Head of caudate nucleus (tissue), 42 donors: ENCODE measurements around the gene CDC7.
"Not testable (repeated sequence)": the region's sequence is repeated elsewhere in the genome, so short reads cannot be mapped to it uniquely, and the experiment has no call there.

ENCODE experiments used
- DNase-seq, 42 donors: peaks; one replicate each; pipeline versions ENCODE4 v3.0.0 to v3.0.0-alpha.2; 2020 to 2021; ENCODE audit warnings: mixed read lengths in 7 of 42
- intact Hi-C: fragments of 100-400 bp; cut with DNase I; formaldehyde crosslinking; loops from one replicate; pipeline ENCODE4 v1.15.0; 2022

CDC7 gene

GRCh38 chr1:91500756-91501522, at the start of gene CDC7:
Gene CDC7 (plus strand): TSS chr1:91500851. CDS start chr1:91501717, 866 bp downstream.
- intact Hi-C loops, result loop anchor here (5.0 kb wide), 1 partner anchor 99 kb away; the partner anchor contains the start of gene HFM1
- peak; percentile 75 to 96 (median 89) for DNase-seq

DNA sequence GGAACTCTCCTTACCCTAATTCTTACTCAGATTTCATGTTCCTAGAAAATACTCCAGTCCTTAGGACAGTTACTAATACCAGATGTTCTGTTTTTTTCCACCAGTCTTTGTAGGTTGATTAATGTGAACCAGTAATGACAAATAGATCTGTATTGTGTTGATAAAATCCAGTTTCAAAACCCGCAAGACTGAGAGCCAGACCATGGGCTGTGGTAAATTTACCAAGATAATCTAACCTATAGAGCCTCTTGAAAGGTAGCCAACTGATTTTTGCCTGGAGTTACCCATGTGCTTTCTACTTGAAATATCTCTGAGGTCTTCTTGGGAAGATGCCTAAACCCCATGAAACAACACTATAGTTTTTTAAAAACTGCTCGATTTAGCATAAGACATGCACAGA, 46.5 kb upstream of the CDC7 start:
- DNase-seq, result no peak
- intact Hi-C loops, result no loop called here

DNA sequence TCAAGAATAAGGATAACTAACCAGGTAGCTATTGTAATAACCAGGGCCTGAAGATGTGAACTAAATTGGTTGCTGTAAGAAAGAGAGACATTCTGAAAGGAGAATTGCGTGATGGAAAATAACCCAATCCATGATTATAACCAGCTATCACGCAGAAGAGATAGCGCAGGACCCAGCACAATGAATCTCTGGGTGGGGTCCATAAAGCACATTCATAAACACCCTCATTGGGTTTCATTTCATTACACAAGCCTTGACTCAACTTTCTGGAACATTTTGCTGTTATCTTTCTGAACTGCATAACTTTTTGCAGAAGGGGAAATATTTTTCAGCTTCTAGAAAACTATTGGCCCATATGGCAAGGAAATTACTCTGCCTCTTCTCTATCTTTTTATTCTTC, 45.3 kb upstream of the CDC7 start:
- intact Hi-C loops, result no loop called here
- DNase-seq, result no peak

- DNase-seq, result no peak
- intact Hi-C loops, result no loop called here
Measured at GRCh38 chr1:91455896-91456295, 44.8 kb upstream of the CDC7 start.

GRCh38 chr1:91465350-91465749, 35.3 kb upstream of the CDC7 start:
- intact Hi-C loops, DNase-seq: not testable (repeated sequence)

DNA sequence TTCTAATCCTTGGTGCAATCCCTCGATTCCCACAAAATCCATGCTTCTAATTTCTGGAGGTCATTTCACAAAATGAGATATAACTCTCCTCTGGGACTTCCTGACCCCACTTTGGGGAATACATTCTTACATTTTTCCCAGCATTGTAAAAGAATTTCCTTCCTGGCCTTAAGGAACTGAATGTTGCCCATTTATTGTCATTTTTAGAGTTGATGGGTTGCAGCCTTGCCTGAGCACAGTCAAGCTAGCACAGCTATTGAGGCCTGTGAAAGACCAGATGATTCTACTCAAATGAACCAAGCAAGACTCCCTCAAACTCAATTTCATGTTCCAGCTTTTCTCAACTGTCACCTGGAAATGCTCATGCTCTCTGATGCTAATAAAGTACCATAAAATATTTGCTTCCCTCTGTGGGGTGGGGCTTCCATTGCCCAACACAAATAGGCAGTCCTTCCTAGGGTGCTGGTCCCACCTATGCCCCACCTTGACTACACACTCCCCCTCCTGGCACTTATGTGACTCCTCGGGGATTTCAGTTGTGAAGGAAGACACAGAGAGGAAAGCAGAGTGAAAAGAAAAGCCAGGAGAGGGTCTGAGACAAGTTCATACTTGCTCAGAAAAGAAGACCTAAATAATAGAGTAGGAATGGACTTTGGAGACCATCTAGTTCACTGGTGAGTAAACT, 24.0 kb upstream of the CDC7 start:
- no peak for DNase-seq
- intact Hi-C loops, result no loop called here

GRCh38 chr1:91487469-91487868, 13.2 kb upstream of the CDC7 start:
- intact Hi-C loops, result no loop called here
- no peak for DNase-seq

DNA sequence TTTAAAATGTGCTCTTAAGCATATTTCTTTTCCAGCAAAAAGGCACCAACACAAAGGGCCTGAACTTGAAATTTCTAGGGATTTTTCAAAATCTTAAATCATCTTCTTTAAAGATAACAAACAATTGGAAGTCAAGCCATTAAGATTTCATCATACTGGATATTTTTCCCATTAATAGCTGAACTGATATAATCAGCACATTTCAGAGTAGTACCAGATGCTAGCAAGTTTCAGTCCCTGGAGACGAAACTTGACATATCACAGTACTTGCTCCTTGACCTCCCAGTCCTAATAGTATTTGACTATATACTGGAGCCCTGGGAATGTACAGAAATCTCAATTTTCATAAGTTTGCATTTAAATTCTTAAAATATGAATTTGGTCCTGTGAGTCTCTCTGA, 10.2 kb upstream of the CDC7 start:
- DNase-seq, result no peak
- intact Hi-C loops, result no loop called here

DNA sequence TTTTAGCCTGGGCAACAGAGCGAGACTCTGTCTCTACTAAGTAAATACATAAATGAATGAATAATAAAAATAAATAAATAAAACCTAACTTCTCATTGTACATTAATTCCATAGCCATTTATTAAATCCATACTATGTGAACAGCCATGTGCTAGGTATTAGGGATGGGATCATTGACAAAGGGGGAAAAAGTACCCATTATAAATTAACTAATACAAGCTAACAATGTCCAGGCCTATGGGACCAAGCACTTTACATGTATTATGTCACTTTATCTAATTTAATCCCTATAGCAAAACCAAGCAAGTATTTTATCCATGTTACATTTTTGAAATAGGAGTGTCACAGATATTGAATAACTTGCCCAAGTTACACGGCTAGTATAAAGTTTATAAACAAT, 2.6 kb upstream of the CDC7 start:
- no peak for DNase-seq
- intact Hi-C loops, result no loop called here

GRCh38 chr1:91498498-91499245, 2.0 kb upstream of the CDC7 start:
- intact Hi-C loops, result no loop called here
- DNase-seq, result no peak

DNA sequence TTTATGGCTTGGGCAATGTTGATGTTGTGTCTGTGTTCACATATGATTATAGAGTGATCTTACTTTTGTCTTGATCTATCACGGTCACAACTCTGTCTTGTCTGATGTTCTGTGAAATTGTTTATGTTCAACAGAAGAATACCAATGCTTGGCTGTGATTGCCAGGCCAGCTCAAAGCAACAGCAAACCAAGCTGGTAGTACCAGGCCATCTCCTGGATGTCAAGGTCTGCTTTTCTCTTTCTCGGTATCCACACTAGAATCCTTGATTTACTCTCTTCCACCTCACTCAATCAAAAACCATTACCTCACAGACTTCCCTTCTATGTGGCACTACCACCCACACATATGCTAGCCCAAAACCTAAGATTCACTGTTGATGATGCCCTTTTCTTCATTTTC, 1.3 kb upstream of the CDC7 start:
- no peak for DNase-seq
- intact Hi-C loops, result no loop called here

- intact Hi-C loops, result loop anchor here (5.0 kb wide), 1 partner anchor 98 kb away; the partner anchor contains the start of gene HFM1
- DNase-seq, result peak in 4 of 42 donors; percentile 6 to 45 (median 13)
Measured at GRCh38 chr1:91499904-91500755, 521 bp upstream of the CDC7 start.

- intact Hi-C loops, result loop anchor here (5.0 kb wide), 1 partner anchor 99 kb away; the partner anchor contains the start of gene HFM1
- peak in 14 of 42 donors; percentile 3 to 65 (median 34) for DNase-seq
Measured at GRCh38 chr1:91501523-91501851, 836 bp downstream of the CDC7 start.

DNA sequence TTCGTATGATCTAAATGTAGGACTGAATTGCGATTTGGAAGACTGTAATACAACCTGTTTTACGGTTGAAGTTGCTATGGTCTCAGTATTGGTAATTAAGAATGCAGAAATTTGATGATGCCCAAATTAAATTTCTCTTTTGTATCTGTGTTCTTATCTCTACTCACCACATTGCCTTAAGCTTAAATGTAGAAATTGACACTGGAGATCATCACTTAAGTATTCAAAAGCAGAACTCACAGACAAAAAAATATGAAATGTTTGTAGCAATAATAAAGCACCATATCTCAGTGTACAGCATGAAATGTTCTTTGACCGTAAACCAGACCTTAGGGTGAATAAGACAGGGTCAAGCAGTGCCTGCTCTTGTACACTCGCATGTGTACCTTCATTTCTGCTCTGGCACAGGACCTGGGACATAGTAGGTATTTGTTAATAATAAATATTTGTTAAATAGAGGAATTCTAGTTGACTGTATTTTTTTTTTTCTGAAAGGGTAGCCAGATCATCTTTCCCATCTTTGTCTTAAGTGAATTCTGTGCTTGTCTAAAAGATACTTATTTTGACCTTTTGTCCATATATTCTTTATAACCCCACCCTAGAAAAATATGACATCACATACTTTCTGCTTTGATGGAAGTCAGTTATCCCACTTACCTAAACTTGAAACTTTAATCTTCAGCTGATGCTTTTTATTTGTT, 1.5 kb downstream of the CDC7 start:
- intact Hi-C loops, result loop anchor here (5.0 kb wide), 1 partner anchor 100 kb away; the partner anchor contains the start of gene HFM1
- no peak for DNase-seq

GRCh38 chr1:91502672-91503184, 2.1 kb downstream of the CDC7 start:
- DNase-seq, result peak in 1 of 42 donors; percentile 7
- intact Hi-C loops, result loop anchor here (5.0 kb wide), 1 partner anchor 100 kb away; the partner anchor contains the start of gene HFM1

GRCh38 chr1:91503332-91503900, 2.8 kb downstream of the CDC7 start:
- intact Hi-C loops, result loop anchor here (5.0 kb wide), 1 partner anchor 101 kb away; the partner anchor contains the start of gene HFM1

DNA sequence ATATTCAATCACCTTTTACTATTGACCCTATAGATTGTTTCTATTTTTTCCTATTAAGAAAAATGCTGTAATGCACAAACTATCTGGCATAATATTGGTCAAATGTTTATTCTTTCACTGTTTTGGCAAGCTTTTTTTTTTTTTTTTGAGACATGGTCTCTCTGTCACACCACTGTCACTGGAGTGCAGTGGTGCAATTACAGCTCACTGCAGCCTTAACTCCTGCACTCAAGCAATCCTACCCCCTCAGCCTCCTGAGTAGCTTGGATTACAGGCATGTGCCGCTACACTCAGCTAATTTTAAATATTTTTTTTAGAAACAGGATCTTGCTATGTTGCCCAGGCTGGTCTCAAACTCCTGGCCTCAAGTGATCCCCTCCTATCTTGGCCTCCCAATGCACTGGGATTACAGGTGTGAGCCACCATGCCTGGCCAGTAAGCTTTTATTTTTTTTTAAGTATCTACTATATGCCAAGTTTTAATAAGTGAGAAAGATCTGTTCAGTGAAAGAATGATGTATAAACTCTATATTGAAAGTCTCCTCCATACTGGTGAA, 3.4 kb downstream of the CDC7 start:
- no peak for DNase-seq
- intact Hi-C loops, result loop anchor here (5.0 kb wide), 1 partner anchor 102 kb away; the partner anchor contains the start of gene HFM1

More at GRCh38 chr1:91503332-91503900, 2.8 kb downstream of the CDC7 start:
- DNase-seq, result no peak
